ENCODE measurements around the gene ADCY1.

GRCh38 chr7:45647967-45648670, 74.0 kb downstream of the ADCY1 start:
- no peak for TF ChIP-seq POLR2A (IDR thresholded peaks at IDR 0.05)
- no peak for TF ChIP-seq CTCF (IDR thresholded peaks at IDR 0.05)

Data from esophagus squamous epithelium (tissue), 4 donors.